IMR-90 (cell line): ENCODE results near the gene SYCP1. TPM values are rescaled to one million over a fixed set of nuclear protein-coding genes. Genes with fewer than 3 reads are reported as not detected.

Experiments used
- ATAC-seq: fragments of 200-7000 bp; cut with Tn5 transposase; 2 replicates; pipeline ENCODE4 v1.9.1; 2020; ENCODE audit warnings: low read depth, mild to moderate bottlenecking, moderate library complexity
- BruUV-seq: library from RNA; stranded (reverse); fragments of 400-500 nt; replicated peaks from 2 replicates; lab custom pipeline; 2021; lab: Mats Ljungman, UMichigan
- CTCF ChIA-PET: fragments of 300-600 bp; formaldehyde crosslinking; extraction: SDS; loops from one replicate; lab custom pipeline; 2021; ENCODE audit warnings: antibody characterized with exemption; lab: Yijun Ruan, JAX
- POLR2A ChIA-PET: fragments of 300-600 bp; sonication (Branson Sonifier 250); formaldehyde crosslinking; loops from one replicate; lab custom pipeline; 2022; ENCODE audit warnings: antibody characterized with exemption; ENCODE audit not compliant: unreplicated experiment; lab: Charles Lee
- DNase-seq: peaks from one replicate; pipeline ENCODE4 v3.0.0; 2013
- H2AFZ ChIP-seq: replicated peaks from 2 replicates; pipeline ENCODE3; 2013; ENCODE audit warnings: low read length, mild to moderate bottlenecking; ENCODE audit not compliant: poor library complexity
- H2AK5ac ChIP-seq: 2 replicates; pipeline ENCODE4 v1.6.1; 2013; ENCODE audit warnings: low read depth, low read length, inconsistent platforms
- H2AK9ac ChIP-seq: replicated peaks from 2 replicates; pipeline ENCODE3; 2013; ENCODE audit warnings: mild to moderate bottlenecking, low read depth, low read length, moderate library complexity; ENCODE audit not compliant: poor library complexity
- H2BK120ac ChIP-seq: 2 replicates; pipeline ENCODE4 v1.6.1; 2013; ENCODE audit warnings: low read depth, low read length, inconsistent platforms
- H2BK15ac ChIP-seq: 3 replicates; pipeline ENCODE4 v1.6.1; 2013; ENCODE audit warnings: low read depth, low read length, inconsistent platforms
- H2BK20ac ChIP-seq: 2 replicates; pipeline ENCODE4 v1.6.1; 2013; ENCODE audit warnings: low read depth, mild to moderate bottlenecking, inconsistent platforms, low read length, moderate library complexity
- H2BK5ac ChIP-seq: 2 replicates; pipeline ENCODE4 v1.6.1; 2013; ENCODE audit warnings: mild to moderate bottlenecking, low read depth, low read length, inconsistent platforms; ENCODE audit not compliant: poor library complexity, severe bottlenecking
- H3K14ac ChIP-seq: replicated peaks from 2 replicates; pipeline ENCODE4 v1.6.1; 2013; ENCODE audit warnings: low read depth, low read length, inconsistent platforms
- H3K18ac ChIP-seq: 2 replicates; pipeline ENCODE4 v1.6.1; 2013; ENCODE audit warnings: low read depth, low read length, control low read depth
- H3K23ac ChIP-seq: 2 replicates; pipeline ENCODE4 v1.6.1; 2013; ENCODE audit warnings: low read depth, low read length, inconsistent platforms
- H3K27ac ChIP-seq: 2 replicates; pipeline ENCODE4 v1.5.1; 2013; ENCODE audit warnings: mild to moderate bottlenecking, control low read depth, low read length; ENCODE audit not compliant: insufficient read depth
- H3K27me3 ChIP-seq: 2 replicates; pipeline ENCODE4 v1.6.1; 2013; ENCODE audit warnings: low read length; ENCODE audit not compliant: control insufficient read depth, insufficient read depth
- H3K36me3 ChIP-seq: 2 replicates; pipeline ENCODE4 v1.6.1; 2013; ENCODE audit warnings: low read length, mixed read lengths; ENCODE audit not compliant: control insufficient read depth, insufficient read depth
- H3K4ac ChIP-seq: 2 replicates; pipeline ENCODE4 v1.6.1; 2013; ENCODE audit warnings: low read depth, low read length, inconsistent platforms
- H3K4me1 ChIP-seq: 2 replicates; pipeline ENCODE4 v1.6.1; 2013; ENCODE audit warnings: low read length, mixed read lengths; ENCODE audit not compliant: control insufficient read depth, insufficient read depth
- H3K4me2 ChIP-seq: 2 replicates; pipeline ENCODE4 v1.6.1; 2013; ENCODE audit warnings: low read depth, mild to moderate bottlenecking, control low read depth, low read length, moderate library complexity
- H3K4me3 ChIP-seq: 2 replicates; pipeline ENCODE4 v1.5.1; 2013; ENCODE audit warnings: low read depth, mild to moderate bottlenecking, control low read depth, low read length, moderate library complexity; ENCODE audit not compliant: insufficient read depth
- H3K56ac ChIP-seq: 2 replicates; pipeline ENCODE4 v1.6.1; 2013; ENCODE audit warnings: low read length, inconsistent platforms; ENCODE audit not compliant: insufficient read depth; ENCODE audit errors: extremely low read depth
- H3K79me1 ChIP-seq, 2 experiments: 2 replicates each; pipeline ENCODE4 v1.6.1; 2013; ENCODE audit warnings: low read length in 2 of 2, inconsistent platforms in 1 of 2, low read depth in 1 of 2
- H3K9ac ChIP-seq: 2 replicates; pipeline ENCODE4 v1.6.1; 2013; ENCODE audit warnings: low read depth, low read length, control low read depth
- H3K9me1 ChIP-seq: 2 replicates; pipeline ENCODE4 v1.6.1; 2013; ENCODE audit warnings: low read length, inconsistent platforms; ENCODE audit not compliant: insufficient read depth
- H3K9me3 ChIP-seq: 2 replicates; pipeline ENCODE4 v1.6.1; 2013; ENCODE audit warnings: low read length; ENCODE audit not compliant: control insufficient read depth, insufficient read depth
- H4K20me1 ChIP-seq: 2 replicates; pipeline ENCODE4 v1.6.1; 2013; ENCODE audit warnings: low read length, inconsistent platforms; ENCODE audit not compliant: insufficient read depth
- H4K5ac ChIP-seq: 2 replicates; pipeline ENCODE4 v1.6.1; 2013; ENCODE audit warnings: mild to moderate bottlenecking, low read depth, low read length, control low read depth
- H4K8ac ChIP-seq, 2 experiments: 2 replicates each; pipeline ENCODE4 v1.6.1; 2013; ENCODE audit warnings: low read depth in 2 of 2, low read length in 2 of 2, control low read depth in 1 of 2, inconsistent platforms in 1 of 2
- H4K91ac ChIP-seq: 2 replicates; pipeline ENCODE4 v1.6.1; 2013; ENCODE audit warnings: low read depth, low read length, inconsistent platforms; ENCODE audit not compliant: insufficient read depth
- MXI1 ChIP-seq: IDR thresholded peaks from 2 replicates; pipeline ENCODE4 v1.6.1; 2012; ENCODE audit warnings: low read depth, mild to moderate bottlenecking, low read length, moderate library complexity, borderline replicate concordance
- RCOR1 ChIP-seq: IDR thresholded peaks from 2 replicates; pipeline ENCODE4 v1.6.1; 2012; ENCODE audit warnings: mild to moderate bottlenecking, low read length, improper control_type of control experiment; ENCODE audit not compliant: insufficient replicate concordance
- WGBS, 2 experiments: methylation state at CpG; one replicate each; pipeline versions ENCODE4 v1.1.5 to v1.1.7; 2013; ENCODE audit warnings: missing lambda C conversion rate in 2 of 2; ENCODE audit not compliant: insufficient read length in 1 of 2; ENCODE audit errors: extremely low coverage in 2 of 2; 5-methylcytosine and 5-hydroxymethylcytosine counted together
- dilution Hi-C: fragments of 300-500 bp; cut with HindIII; formaldehyde crosslinking; loops from one replicate; pipeline ENCODE4 v1.14.3; 2018; ENCODE audit warnings: low sequenced_read_pairs; ENCODE audit not compliant: unreplicated experiment
- in situ Hi-C: fragments of 300-500 bp; cut with MboI; formaldehyde crosslinking; loops from 3 replicates; pipeline ENCODE4 v1.14.3; 2019; ENCODE audit warnings: low sequenced_read_pairs, inconsistent platforms, mixed read lengths
- intact Hi-C: fragments of 100-400 bp; cut with micrococcal nuclease; formaldehyde crosslinking; loops from 2 replicates; pipeline ENCODE4 v1.10.0; 2022
- polyA plus RNA-seq, 3 experiments: library from polyadenylated mRNA; depleted of rRNA; stranded (reverse); fragments of >200 nt; gene quantifications; 2 replicates each; pipeline ENCODE4 v1.2.3, GENCODE V29; 2012; ENCODE audit warnings: low replicate concordance in 1 of 3
- total RNA-seq: library from RNA; depleted of rRNA; stranded (reverse); fragments of >200 nt; gene quantifications from 2 replicates; pipeline ENCODE4 v1.2.3, GENCODE V29; 2012

The SYCP1 gene
- total and polyA plus RNA-seq, 2 of the 4 experiments (the other 2 are of a cell fraction): not detected

GRCh38 chr1:114902343-114902742 is 47.7 kb downstream of the SYCP1 start:
- H3K4ac ChIP-seq: no peak overlapping the region
- no peak overlapping the region for H3K4me3 ChIP-seq
- H2AFZ ChIP-seq: no peak overlapping the region
- H3K14ac ChIP-seq: no peak overlapping the region
- no peaks in the 10 kb centered on the region for H3K79me1 ChIP-seq
- H4K5ac ChIP-seq: no peak overlapping the region
- ChIA-PET POLR2A (no interaction called here), CTCF (no interaction called here)
- H3K18ac ChIP-seq: no peak overlapping the region
- H3K56ac ChIP-seq: no peak overlapping the region
- no peak overlapping the region for H3K23ac ChIP-seq
- H3K27me3 ChIP-seq: no peaks in the 10 kb centered on the region
- in situ Hi-C loops: no loop called here
- no peak overlapping the region for H3K9ac ChIP-seq
- no peak overlapping the region for H2BK5ac ChIP-seq
- H3K9me3 ChIP-seq: no peaks in the 10 kb centered on the region
- no peaks in the 10 kb centered on the region for H3K36me3 ChIP-seq
- intact Hi-C loops: no loop called here
- ATAC-seq: no peak
- no peak overlapping the region for H2AK5ac ChIP-seq
- TF ChIP-seq RCOR1 (no peak), MXI1 (no peak)
- H3K27ac ChIP-seq: no peak overlapping the region
- no peak overlapping the region for H4K91ac ChIP-seq
- H2AK9ac ChIP-seq: no peak overlapping the region
- no peak overlapping the region for H2BK20ac ChIP-seq
- H2BK15ac ChIP-seq: no peak overlapping the region
- BruUV-seq: no TSS peak
- no peak overlapping the region for H3K4me2 ChIP-seq
- H4K20me1 ChIP-seq: no peaks in the 10 kb centered on the region
- no peaks in the 10 kb centered on the region for H3K4me1 ChIP-seq
- H3K9me1 ChIP-seq: no peaks in the 10 kb centered on the region
- DNase-seq: no peak
- H4K8ac ChIP-seq: no peak overlapping the region
- no CpG with 5 or more reads among the region's 7 CpGs for WGBS, 2 experiments
- no peak overlapping the region for H2BK120ac ChIP-seq
- dilution Hi-C loops: no loop called here
